ENCODE results near the gene TRIP6.

Gene TRIP6

DNA sequence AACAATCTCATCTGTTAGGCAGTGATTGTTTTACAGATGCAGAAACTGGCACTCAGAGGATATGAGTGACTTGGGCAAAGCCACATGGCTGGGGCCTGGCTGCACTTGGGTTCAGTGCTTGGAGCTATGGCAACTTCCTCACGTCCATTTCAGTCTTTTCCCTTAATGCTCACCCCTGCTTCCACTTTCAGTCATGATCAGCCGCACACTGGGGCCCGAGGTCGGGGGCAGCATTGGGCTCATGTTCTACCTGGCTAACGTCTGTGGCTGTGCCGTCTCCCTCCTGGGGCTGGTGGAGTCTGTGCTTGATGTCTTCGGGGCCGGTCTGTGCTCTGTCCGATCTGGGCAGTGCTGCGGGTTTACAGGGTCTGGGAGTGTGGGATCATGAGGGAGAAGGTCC, 11.7 kb upstream of the TRIP6 start:
- TF ChIP-seq, protein P1, sequence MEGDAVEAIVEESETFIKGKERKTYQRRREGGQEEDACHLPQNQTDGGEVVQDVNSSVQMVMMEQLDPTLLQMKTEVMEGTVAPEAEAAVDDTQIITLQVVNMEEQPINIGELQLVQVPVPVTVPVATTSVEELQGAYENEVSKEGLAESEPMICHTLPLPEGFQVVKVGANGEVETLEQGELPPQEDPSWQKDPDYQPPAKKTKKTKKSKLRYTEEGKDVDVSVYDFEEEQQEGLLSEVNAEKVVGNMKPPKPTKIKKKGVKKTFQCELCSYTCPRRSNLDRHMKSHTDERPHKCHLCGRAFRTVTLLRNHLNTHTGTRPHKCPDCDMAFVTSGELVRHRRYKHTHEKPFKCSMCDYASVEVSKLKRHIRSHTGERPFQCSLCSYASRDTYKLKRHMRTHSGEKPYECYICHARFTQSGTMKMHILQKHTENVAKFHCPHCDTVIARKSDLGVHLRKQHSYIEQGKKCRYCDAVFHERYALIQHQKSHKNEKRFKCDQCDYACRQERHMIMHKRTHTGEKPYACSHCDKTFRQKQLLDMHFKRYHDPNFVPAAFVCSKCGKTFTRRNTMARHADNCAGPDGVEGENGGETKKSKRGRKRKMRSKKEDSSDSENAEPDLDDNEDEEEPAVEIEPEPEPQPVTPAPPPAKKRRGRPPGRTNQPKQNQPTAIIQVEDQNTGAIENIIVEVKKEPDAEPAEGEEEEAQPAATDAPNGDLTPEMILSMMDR (conservative IDR thresholded peaks at IDR 0.05; ENCODE audit: control insufficient read depth, insufficient read depth, low read depth, low read length), result no peak
- no peak overlapping the region for H3K4me3 ChIP-seq (ENCODE audit: control insufficient read depth, low read depth, low read length)
- no peak for DNase-seq (ENCODE audit: low read depth)

- DNase-seq (ENCODE audit: low read depth), result no peak
- TF ChIP-seq, protein P1 (conservative IDR thresholded peaks at IDR 0.05; ENCODE audit: control insufficient read depth, insufficient read depth, low read depth, low read length), result no peak
- no peak overlapping the region for H3K4me3 ChIP-seq (ENCODE audit: control insufficient read depth, low read depth, low read length)
Observed at GRCh38 chr7:100856871-100857282, 10.3 kb upstream of the TRIP6 start.

- H3K4me3 ChIP-seq (ENCODE audit: control insufficient read depth, low read depth, low read length), result no peak overlapping the region
- no peak for DNase-seq (ENCODE audit: low read depth)
- TF ChIP-seq, protein P1 (conservative IDR thresholded peaks at IDR 0.05; ENCODE audit: control insufficient read depth, insufficient read depth, low read depth, low read length), result no peak
Observed at GRCh38 chr7:100859856-100860255, 7.3 kb upstream of the TRIP6 start.

DNA sequence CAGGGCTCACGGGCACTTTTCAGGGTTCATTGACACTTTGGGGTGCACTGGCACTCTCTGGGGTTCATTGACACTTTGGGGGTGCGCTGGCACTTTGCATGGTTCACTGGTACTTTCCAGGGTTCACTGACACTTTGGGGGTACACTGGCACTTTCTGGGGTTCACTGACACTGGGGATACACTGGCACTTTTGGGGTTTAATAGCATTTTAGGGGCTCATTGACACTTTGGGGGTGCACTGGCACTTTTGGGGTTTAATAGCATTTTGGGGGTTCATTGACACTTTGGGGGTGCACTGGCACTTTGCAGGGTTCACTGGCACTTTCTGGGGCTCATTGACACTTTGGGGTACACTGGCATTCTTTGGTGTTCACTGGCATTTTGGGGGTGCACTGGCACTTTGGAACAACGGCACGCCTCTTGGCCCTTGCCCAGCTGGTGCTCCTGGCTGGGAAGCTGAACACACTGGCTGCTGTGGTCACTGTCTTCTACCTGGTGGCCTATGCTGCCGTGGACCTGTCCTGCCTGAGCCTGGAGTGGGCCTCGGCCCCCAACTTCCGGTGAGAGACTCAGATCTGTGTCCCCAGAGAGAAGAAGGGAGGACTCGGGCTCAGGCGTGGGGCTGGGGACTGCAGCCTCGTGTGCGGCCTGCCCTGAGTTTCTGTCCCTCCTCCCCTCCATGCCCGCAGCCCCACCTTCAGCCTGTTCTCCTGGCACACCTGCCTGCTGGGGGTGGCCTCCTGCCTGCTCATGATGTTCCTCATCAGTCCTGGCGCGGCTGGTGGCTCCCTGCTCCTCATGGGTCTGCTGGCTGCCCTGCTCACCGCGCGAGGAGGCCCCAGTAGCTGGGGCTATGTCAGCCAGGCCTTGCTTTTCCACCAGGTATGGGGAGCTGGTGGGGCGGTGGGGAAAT, 6.2 kb upstream of the TRIP6 start:
- DNase-seq (ENCODE audit: low read depth), result no peak
- TF ChIP-seq, protein P1 (conservative IDR thresholded peaks at IDR 0.05; ENCODE audit: control insufficient read depth, insufficient read depth, low read depth, low read length), result no peak
- H3K4me3 ChIP-seq (ENCODE audit: control insufficient read depth, low read depth, low read length), result no peak overlapping the region

- no peak overlapping the region for H3K4me3 ChIP-seq (ENCODE audit: control insufficient read depth, low read depth, low read length)
- TF ChIP-seq, protein P1 (conservative IDR thresholded peaks at IDR 0.05; ENCODE audit: control insufficient read depth, insufficient read depth, low read depth, low read length), result no peak
- DNase-seq (ENCODE audit: low read depth), result no peak
Observed at GRCh38 chr7:100861616-100861985, 5.6 kb upstream of the TRIP6 start.

DNA sequence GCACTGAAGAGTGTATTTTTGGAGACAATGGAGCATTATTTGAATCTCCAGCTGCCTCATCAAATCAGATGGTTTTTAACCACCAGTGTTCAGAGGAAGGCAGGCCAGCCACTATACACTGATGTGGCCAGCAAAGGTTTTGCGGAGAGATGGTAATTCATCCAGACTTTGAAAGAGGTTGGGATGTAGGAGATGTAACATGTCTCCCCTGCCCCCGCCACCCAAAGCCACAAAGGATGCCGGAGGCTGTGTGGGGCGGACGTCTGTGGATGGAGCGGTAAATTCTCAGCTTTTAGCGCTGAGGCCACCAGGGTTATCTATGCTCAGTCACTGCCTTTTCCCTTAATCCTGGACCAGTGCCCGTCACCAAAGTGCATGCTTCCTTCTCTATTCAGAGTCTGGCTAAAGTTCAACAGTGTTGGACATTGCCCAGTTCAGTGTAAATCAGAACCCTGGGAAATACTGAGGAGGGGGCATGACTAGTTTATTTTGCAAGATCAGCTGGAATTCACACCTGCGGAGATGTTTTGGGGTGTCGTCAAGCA, 3.7 kb upstream of the TRIP6 start:
- no peak overlapping the region for H3K4me3 ChIP-seq (ENCODE audit: control insufficient read depth, low read depth, low read length)
- TF ChIP-seq, protein P1 (conservative IDR thresholded peaks at IDR 0.05; ENCODE audit: control insufficient read depth, insufficient read depth, low read depth, low read length), result no peak
- no peak for DNase-seq (ENCODE audit: low read depth)
